SK-N-SH (cell line): ENCODE measurements around the gene SLFN12. TPM values are rescaled to one million over a fixed set of nuclear protein-coding genes. Genes with fewer than 3 reads are reported as not detected.

Source experiments
- CTCF ChIA-PET: fragments of 300-600, 350-600 bp; formaldehyde crosslinking; extraction: SDS; loops from one replicate; lab custom pipeline; 2021; lab: Yijun Ruan, JAX
- POLR2A ChIA-PET: fragments of 350-600 bp; sonication (Branson Sonifier 250); formaldehyde crosslinking; extraction: SDS; loops from one replicate; lab custom pipeline; 2020; ENCODE audit warnings: antibody characterized with exemption, inconsistent platforms; lab: Yijun Ruan, JAX
- DNase-seq: peaks from one replicate; pipeline ENCODE4 v3.0.0; 2012
- H2AFZ ChIP-seq: fragments of 200-600 bp; sonication (generic); 2 replicates; pipeline ENCODE4 v1.8.1; 2016; ENCODE audit warnings: antibody characterized with exemption, mild to moderate bottlenecking, low read depth
- H3F3A ChIP-seq: fragments of 200-600 bp; sonication (generic); replicated peaks from 2 replicates; pipeline ENCODE3; 2016; ENCODE audit warnings: antibody characterized with exemption, mild to moderate bottlenecking; ENCODE audit not compliant: insufficient read depth
- H3K27ac ChIP-seq, 2 experiments: fragments of 200-500 bp in 1 of 2; fragments of 200-600 bp in 1 of 2; sonication (Bioruptor generic) in 1 of 2; sonication (generic), shearing (Covaris generic) in 1 of 2; 2 replicates each; pipeline versions ENCODE4 v1.5.1 to v1.6.1; 2014 to 2016; ENCODE audit warnings: low read depth in 2 of 2, inconsistent platforms in 1 of 2, low read length in 1 of 2, mild to moderate bottlenecking in 1 of 2, mixed read lengths in 1 of 2
- H3K27me3 ChIP-seq: fragments of 200-600 bp; sonication (generic), shearing (Covaris generic); 2 replicates; pipeline ENCODE4 v1.6.1; 2016; ENCODE audit warnings: mixed run types; ENCODE audit not compliant: insufficient read depth
- H3K36me3 ChIP-seq, 2 experiments: fragments of 200-500 bp in 1 of 2; fragments of 200-600 bp in 1 of 2; sonication (Bioruptor generic) in 1 of 2; sonication (generic) in 1 of 2; replicated peaks in 1 of 2; 2 replicates each; pipeline versions ENCODE3 to v1.5.1; 2014 to 2016; ENCODE audit warnings: low read length in 1 of 2, mild to moderate bottlenecking in 1 of 2; ENCODE audit not compliant: insufficient read depth in 2 of 2, control insufficient read depth in 1 of 2
- H3K4me1 ChIP-seq, 2 experiments: fragments of 200-500 bp in 1 of 2; fragments of 200-600 bp in 1 of 2; sonication (Bioruptor generic) in 1 of 2; sonication (generic), shearing (Covaris generic) in 1 of 2; 2 replicates each; pipeline versions ENCODE4 v1.5.1 to v1.6.1; 2014 to 2016; ENCODE audit warnings: low read depth in 1 of 2, low read length in 1 of 2, mixed run types in 1 of 2; ENCODE audit not compliant: insufficient read depth in 2 of 2, control insufficient read depth in 1 of 2
- H3K4me2 ChIP-seq: fragments of 200-600 bp; sonication (generic), shearing (Covaris generic); 2 replicates; pipeline ENCODE4 v1.6.1; 2017; ENCODE audit warnings: mixed run types
- H3K4me3 ChIP-seq, 2 experiments: fragments of 200-500 bp in 1 of 2; fragments of 200-600 bp in 1 of 2; sonication (Bioruptor generic) in 1 of 2; sonication (generic), shearing (Covaris generic) in 1 of 2; 2 replicates each; pipeline versions ENCODE4 v1.5.1 to v1.8.1; 2014 to 2016; ENCODE audit warnings: low read depth in 2 of 2, inconsistent platforms in 1 of 2, low read length in 1 of 2, mild to moderate bottlenecking in 1 of 2, mixed read lengths in 1 of 2, moderate library complexity in 1 of 2
- H3K79me2 ChIP-seq: fragments of 200-600 bp; sonication (generic); 2 replicates; pipeline ENCODE4 v1.8.1; 2017; ENCODE audit warnings: mild to moderate bottlenecking; ENCODE audit not compliant: insufficient read depth
- H3K9ac ChIP-seq: fragments of 200-600 bp; sonication (generic); 2 replicates; pipeline ENCODE4 v1.6.1; 2017; ENCODE audit warnings: mixed run types
- H3K9me2 ChIP-seq: fragments of 200-600 bp; sonication (generic); 2 replicates; pipeline ENCODE4 v1.6.1; 2017; ENCODE audit warnings: mixed run types
- H3K9me3 ChIP-seq: fragments of 200-600 bp; sonication (generic); 2 replicates; pipeline ENCODE4 v1.6.1; 2017; ENCODE audit warnings: mixed run types, mild to moderate bottlenecking, moderate library complexity
- H4K20me1 ChIP-seq: fragments of 200-600 bp; sonication (generic); 2 replicates; pipeline ENCODE4 v1.6.1; 2017; ENCODE audit warnings: mild to moderate bottlenecking, mixed run types; ENCODE audit not compliant: insufficient read depth
- CHD2 ChIP-seq: fragments of 150-350 bp; IDR thresholded peaks from 2 replicates; pipeline ENCODE4 v1.6.1; 2018; ENCODE audit warnings: low read length; ENCODE audit not compliant: partially characterized antibody
- EP300 ChIP-seq, 2 experiments: IDR thresholded peaks; 2 replicates each; pipeline versions ENCODE4 v1.4.0 to v1.6.1; 2012; ENCODE audit warnings: borderline replicate concordance in 1 of 2, low read depth in 1 of 2, low read length in 1 of 2
- FOSL2 ChIP-seq: IDR thresholded peaks from 2 replicates; pipeline ENCODE4 v1.4.0; 2012; ENCODE audit warnings: low read depth, mild to moderate bottlenecking, moderate library complexity, borderline replicate concordance
- FOXJ3 ChIP-seq: sonication (generic); formaldehyde crosslinking; IDR thresholded peaks from 2 replicates; pipeline ENCODE4 v1.5.1; 2020; ENCODE audit warnings: mild to moderate bottlenecking, missing genetic modification reagents
- GATA2 ChIP-seq: sonication (generic); formaldehyde crosslinking; IDR thresholded peaks from 2 replicates; pipeline ENCODE4 v1.5.0; 2020; ENCODE audit warnings: mild to moderate bottlenecking, missing genetic modification reagents
- IRF3 ChIP-seq: fragments of 150-350 bp; IDR thresholded peaks from 2 replicates; pipeline ENCODE4 v1.6.1; 2016; ENCODE audit warnings: mild to moderate bottlenecking, low read depth, low read length
- JUND ChIP-seq: IDR thresholded peaks from 2 replicates; pipeline ENCODE4 v1.4.0; 2012
- RAD21 ChIP-seq: IDR thresholded peaks from 2 replicates; pipeline ENCODE4 v1.6.1; 2012; ENCODE audit warnings: mild to moderate bottlenecking, low read length
- RFX5 ChIP-seq: IDR thresholded peaks from 2 replicates; pipeline ENCODE4 v1.6.1; 2012; ENCODE audit warnings: mild to moderate bottlenecking, improper control_type of control experiment, low read length
- RXRA ChIP-seq: IDR thresholded peaks from 2 replicates; pipeline ENCODE4 v1.4.0; 2012; ENCODE audit warnings: low read depth, mild to moderate bottlenecking, borderline replicate concordance
- SIN3A ChIP-seq: IDR thresholded peaks from 2 replicates; pipeline ENCODE4 v1.6.1; 2012; ENCODE audit warnings: low read depth, mild to moderate bottlenecking, low read length, moderate library complexity, borderline replicate concordance
- TEAD4 ChIP-seq: IDR thresholded peaks from 2 replicates; pipeline ENCODE4 v1.4.0; 2012; ENCODE audit warnings: mild to moderate bottlenecking, borderline replicate concordance; ENCODE audit not compliant: insufficient read depth
- ZBTB33 ChIP-seq: IDR thresholded peaks from 2 replicates; pipeline ENCODE4 v1.4.0; 2012; ENCODE audit warnings: low read depth, borderline replicate concordance
- WGBS: methylation state at CpG from one replicate; pipeline ENCODE4 v1.1.6; 2017; ENCODE audit warnings: low lambda C conversion rate; 5-methylcytosine and 5-hydroxymethylcytosine counted together
- polyA plus RNA-seq, 3 experiments: library from polyadenylated mRNA; depleted of rRNA; stranded (reverse); fragments of >200 nt; gene quantifications; 2 replicates each; pipeline ENCODE4 v1.2.3, GENCODE V29; 2012

SLFN12 gene
- polyA plus RNA-seq, 1 of the 3 experiments (the other 2 are of a cell fraction): 5.6 TPM

GRCh38 chr17:35374766-35375344, 57.4 kb downstream of the SLFN12 start (continued):
- TF ChIP-seq RFX5 (no peak), TEAD4 (no peak), ZBTB33 (no peak), RAD21 (no peak)

- peak; percentile 34 for DNase-seq
- WGBS: 4% methylated on average over 35 of the region's 47 CpGs
- Histone ChIP-seq H3K4me3 (peak overlapping the region; percentile 44 to 66), H3K9me3 (no peaks in the 10 kb centered on the region), H4K20me1 (no peaks in the 10 kb centered on the region), H3K79me2 (no peaks in the 10 kb centered on the region), H3K27me3 (peaks cover 47% of the 10 kb centered on the region; the same call in 1 of the 2 replicates), H3K9ac (no peak overlapping the region), H3F3A (peaks cover 4% of the 10 kb centered on the region), H3K4me2 (peak overlapping the region; percentile 89), H3K9me2 (no peaks in the 10 kb centered on the region), H2AFZ (peak overlapping the region; percentile 83), H3K4me1 (peaks cover 0 to 3% of the 10 kb centered on the region in 2 experiments; a peak in 2 of 4 replicates), H3K36me3 (no peaks in the 10 kb centered on the region), H3K27ac (no peak overlapping the region)
- no peak for TF ChIP-seq IRF3
- no peak for TF ChIP-seq CHD2
- no peak for TF ChIP-seq GATA2 (CRISPR knock-in tag)
- no peak for TF ChIP-seq FOXJ3 (CRISPR knock-in tag)
- TF ChIP-seq EP300 (IDR thresholded peaks at IDR 0.05; ENCODE audit: borderline replicate concordance in 1 of 2, low read depth in 1 of 2, low read length in 1 of 2): no peak
- no peak for TF ChIP-seq SIN3A
- no peak for TF ChIP-seq RAD21
- TF ChIP-seq RXRA: no peak
- no peak for TF ChIP-seq FOSL2
- no peak for TF ChIP-seq JUND
- POLR2A ChIA-PET: no interaction called here
- CTCF ChIA-PET: no interaction called here
These were observed 58.1 kb downstream of the SLFN12 start for GRCh38 chr17:35373984-35374765.
